GM19468 (cell line): ENCODE measurements around the gene KIAA0753.
"Not testable (repeated sequence)": the region's sequence is repeated elsewhere in the genome, so short reads cannot be mapped to it uniquely, and the experiment has no call there.

Source experiments
- ATAC-seq: cut with Tn5 transposase; IDR thresholded peaks from one replicate; pipeline ENCODE4 v1.9.1; 2021; ENCODE audit warnings: mild to moderate bottlenecking, moderate library complexity, moderate number of reproducible peaks; ENCODE audit not compliant: unreplicated experiment; ENCODE audit errors: extremely low read depth

KIAA0753 gene

DNA sequence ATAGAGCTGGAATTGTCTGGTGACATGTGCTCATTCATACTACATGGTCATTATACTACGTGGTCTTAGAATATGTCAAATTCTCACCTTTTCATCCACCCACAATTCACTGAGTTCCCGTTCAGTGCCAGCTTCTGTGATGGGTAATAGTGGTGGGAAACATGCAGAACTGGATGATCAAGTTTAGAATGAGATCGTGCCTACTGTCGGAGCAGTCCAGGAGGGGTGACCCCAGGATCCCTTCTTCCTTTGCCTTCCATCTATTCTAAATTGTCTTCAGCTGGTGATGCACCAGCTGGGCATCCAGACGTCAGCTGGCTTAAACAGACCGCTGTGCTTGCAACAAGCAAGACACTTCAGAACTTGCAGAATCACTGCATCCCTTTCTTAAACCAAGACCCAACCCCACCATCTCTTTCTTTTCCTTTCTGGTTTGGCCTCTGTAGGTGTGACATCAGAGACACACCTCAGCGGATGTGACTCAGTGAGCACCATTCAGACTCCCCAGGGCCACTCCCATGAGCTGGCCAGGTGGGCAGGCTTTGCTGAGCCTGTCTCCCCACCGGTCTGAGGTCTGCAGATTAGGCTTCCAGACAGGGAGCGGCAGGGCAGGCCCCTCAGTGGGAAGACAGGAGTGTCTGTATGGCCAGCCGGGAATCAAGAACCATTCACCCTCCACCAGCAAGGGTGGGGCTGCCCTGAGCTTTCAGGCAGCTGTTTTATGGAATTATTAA lies 29.1 kb upstream of the KIAA0753 start:
- ATAC-seq = no peak

DNA sequence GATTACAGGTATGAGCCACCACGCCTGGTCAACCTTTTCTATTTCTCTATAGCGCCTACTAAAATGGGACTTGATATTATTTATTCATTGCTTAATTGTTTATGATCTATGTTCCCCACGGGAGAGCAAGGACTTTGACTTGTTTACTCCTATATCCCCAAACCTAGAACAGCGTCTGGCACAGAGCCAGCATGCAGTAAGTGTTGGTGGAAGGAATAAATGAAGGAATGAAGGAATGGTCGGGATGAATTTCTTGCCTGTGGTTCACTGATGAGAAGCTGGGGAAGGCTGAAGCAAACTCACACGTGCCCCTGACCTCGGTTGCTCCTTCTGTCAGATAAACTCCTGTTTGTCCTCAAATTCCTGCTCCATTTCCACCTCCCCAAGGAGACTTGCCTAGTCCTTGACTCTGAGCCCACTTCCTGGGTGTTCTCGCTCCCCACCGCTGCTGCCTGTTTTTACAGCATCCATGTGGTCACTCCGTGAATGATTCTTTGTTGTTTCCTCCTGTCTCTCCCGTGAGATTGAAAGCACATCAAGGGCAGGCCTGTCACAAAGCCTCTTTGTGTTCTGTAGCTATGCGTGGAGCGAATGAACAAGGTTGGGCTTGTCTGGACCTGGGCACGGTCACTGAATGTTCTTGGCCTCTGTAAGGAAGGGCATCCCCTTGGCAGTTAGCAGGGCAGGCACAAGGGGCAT lies 28.4 kb upstream of the KIAA0753 start:
- ATAC-seq = no peak

DNA sequence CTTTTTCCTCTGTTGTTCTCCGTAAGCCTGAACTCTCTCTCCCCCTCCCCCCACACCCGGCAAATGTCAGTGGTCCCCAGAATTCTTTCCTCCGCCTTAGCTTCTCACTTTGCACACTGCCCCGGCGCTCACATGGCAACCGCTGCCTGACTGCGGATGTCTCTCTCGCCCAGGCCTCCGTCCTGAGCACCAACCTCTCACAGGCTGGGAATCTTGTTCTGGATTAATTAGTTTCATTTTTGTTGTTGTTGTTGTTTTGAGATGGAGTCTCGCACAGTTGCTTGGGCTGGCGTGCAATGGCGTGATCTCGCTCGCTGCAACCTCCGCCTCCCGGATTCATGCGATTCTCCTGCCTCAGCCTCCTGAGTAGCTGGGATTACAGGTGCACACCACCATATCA lies 27.7 kb upstream of the KIAA0753 start:
- no peak for ATAC-seq

DNA sequence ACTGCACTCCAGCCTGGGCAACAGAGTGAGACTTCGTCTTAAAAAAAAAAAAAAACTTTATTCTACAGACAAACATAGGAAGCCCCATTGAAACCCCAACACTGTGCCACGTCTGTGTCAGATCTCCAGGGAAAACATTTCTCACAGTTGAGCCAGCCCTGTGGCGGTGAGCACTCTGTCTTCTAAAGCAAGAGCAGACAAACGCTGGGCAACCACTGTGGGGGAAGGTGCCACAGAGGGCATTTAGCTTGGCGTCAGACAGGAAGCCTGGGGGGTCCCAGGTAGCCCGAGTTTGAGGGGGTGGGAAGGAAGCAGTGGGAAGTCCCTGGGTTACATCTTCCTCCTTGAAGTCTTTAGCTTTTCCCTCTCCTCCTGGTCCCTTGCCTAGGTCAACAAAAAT lies 27.0 kb upstream of the KIAA0753 start:
- no peak for ATAC-seq

DNA sequence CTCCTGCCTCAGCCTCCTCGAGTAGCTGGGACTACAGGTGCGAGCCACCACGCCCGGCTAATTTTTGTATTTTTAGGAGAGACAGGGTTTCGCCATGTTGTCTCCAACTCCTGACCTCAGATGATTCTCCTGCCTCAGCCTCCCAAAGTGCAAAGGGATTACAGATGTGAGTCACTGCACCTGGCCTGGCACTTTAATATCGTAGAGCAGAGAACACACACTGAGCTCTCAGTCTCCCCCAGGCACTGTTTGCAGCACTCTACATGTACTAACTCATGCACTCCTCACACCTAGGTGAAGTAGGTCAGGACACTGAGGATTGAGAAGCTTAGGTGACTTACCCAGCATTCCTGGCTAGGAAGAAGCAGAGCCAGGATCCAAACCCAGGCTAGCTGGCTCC lies 26.0 kb upstream of the KIAA0753 start:
- ATAC-seq = no peak

DNA sequence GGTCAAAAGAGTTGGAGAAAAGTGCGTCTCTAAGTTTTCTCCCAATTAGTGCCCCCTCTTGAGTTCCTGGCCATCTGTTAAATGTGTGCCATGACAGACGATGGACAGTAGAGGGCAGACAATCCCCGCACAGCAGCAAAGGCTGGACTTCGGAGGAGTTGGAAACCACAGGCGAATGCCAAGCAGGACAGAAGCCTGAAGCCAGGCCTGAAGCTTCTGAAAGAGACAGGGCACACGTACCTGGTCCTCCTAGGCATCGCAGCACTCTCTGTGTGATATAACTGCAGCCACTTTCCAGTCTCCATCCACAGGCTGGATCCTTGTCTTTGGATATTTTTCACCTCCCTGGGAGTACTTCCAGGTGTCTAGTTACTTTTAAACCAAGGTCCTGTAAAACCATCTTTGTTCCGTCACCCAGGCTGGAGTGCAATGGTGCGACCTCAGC lies 25.6 kb upstream of the KIAA0753 start:
- ATAC-seq = no peak

DNA sequence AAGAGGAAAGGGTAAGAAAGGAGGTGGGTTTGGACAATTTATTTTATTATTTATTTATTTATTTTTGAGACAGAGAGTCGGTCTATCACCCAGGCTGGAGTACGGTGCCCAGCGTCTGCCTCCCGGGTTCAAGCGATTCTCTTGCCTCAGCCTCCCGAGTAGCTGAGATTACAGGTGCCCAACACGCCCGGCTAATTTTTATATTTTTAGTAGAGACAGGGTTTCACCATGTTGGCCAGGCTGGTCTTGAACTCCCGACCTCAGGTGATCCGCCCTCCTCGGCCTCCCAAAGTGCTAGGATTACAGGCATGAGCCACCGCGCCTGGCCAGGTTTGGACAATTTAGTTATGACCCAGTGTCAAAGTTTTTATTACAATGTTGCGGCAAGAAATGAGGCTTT lies 22.7 kb upstream of the KIAA0753 start:
- ATAC-seq = not testable (repeated sequence)

DNA sequence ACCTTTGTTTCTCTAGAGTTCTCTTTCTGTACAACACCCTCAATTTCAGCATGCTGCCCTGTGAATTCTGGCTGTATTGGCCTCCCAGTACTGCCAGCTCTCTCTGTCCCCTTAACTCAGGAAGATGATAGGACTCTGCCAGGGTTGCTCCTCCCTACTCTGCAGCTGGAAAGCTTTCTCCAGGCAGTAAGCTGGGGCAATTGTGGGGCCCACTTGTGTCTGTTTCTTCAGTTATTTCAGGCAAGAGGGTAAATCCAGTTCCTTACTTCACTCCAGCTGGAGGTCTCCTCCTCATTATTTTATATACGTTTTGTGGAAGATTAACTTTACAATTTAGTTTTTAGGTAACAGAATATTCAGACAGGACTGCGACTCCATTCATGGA lies 20.9 kb upstream of the KIAA0753 start:
- no peak for ATAC-seq

DNA sequence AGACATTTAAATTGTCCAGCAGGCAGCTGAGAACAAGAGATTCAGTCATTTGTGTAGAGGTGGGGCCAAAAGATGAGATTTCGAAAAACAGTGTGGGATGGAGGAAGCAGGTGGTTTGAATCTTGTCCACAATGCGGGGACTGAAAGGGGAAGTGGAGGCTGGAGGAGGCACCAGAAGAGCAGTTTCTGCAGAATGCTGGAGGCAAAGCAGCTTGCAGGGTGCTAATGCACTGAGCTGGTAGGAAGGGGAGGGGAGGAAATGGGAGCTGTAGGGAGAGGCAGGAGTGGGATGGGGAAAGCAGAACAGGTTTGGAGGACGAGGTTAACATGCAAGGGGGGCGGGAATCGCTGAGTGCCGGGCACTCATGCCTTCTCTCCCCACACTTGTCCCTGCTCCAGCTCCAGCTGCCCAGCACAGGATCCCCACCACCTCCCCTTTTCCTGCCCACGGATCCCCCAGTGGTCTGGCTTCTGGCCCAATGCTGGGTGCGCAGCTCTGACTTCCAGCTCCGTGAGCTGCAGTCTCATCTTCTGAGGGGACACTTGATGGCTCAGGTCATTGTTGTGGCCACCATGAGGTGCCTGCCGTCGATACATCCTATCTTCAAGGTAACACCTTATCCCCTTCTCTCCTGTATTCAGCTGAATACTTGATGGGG lies 20.4 kb upstream of the KIAA0753 start:
- no peak for ATAC-seq

DNA sequence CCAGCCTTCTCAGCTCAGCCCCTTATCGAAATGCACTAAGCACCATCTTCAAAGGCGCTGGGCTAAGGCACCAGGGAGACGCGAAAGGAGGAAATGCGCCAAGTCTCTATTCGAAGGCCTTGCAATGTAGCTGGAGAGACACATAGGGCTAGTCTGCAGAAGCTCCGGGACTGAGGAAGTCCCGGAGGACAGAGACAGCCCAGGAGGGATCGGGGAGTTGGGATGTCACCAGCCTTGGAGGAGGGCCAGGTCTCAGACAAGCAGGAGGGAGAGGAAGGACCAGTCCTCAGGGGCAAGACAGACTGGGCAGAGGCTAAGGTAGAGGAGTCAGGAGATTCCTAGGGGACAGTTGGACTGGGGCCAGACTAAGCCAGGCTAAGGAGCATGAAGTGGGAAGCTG lies 19.6 kb upstream of the KIAA0753 start:
- no peak for ATAC-seq

DNA sequence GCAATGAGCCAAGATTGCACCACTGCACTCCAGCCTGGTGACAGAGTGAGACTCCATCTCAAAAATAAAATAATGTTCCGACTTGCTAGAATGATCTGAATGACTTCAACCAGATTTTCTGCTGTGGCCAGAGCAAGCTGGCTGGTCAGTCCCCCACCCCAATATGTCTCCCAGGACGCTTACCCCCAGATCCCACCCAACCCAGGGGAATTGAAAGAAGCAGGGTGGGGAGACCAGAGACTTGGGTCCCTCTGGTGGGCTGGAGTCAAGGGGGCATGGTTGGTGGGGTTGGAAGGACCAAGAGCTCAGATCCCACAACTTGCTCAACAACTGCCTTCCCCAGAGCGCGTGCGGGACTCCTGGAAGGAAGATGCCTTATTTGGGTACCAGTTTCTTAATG lies 17.9 kb upstream of the KIAA0753 start:
- not testable (repeated sequence) for ATAC-seq

DNA sequence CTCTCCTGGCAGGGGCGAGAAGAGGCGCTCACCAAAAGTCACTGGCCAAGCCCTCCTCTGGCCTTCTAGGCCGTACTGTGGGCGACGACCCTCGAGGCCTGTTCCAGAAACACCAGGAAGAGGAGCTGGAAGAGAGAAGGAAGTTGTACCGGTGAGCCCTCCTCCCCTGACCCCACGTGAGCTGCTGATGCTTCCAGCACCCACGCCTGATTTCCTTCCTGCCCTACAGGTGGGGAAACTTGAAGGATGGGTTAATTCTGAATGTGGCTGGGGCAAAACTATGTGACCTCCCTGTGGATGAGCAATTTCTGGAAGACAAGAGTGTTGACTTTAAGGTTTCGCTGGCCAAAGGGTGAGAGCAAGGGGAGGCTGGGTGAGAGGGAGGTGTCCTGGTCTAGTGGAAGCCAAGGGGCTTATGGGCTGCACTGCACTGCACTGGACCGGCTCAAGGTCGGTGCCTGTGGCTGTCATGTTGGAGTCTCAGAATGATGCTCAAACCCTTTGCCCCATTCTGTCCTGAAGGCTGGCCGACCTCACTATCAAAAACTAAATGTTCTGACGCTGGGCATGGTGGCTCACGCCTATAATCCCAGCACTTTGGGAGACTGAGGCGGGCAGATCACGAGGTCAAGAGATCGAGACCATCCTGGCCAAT lies 17.2 kb upstream of the KIAA0753 start:
- no peak for ATAC-seq

DNA sequence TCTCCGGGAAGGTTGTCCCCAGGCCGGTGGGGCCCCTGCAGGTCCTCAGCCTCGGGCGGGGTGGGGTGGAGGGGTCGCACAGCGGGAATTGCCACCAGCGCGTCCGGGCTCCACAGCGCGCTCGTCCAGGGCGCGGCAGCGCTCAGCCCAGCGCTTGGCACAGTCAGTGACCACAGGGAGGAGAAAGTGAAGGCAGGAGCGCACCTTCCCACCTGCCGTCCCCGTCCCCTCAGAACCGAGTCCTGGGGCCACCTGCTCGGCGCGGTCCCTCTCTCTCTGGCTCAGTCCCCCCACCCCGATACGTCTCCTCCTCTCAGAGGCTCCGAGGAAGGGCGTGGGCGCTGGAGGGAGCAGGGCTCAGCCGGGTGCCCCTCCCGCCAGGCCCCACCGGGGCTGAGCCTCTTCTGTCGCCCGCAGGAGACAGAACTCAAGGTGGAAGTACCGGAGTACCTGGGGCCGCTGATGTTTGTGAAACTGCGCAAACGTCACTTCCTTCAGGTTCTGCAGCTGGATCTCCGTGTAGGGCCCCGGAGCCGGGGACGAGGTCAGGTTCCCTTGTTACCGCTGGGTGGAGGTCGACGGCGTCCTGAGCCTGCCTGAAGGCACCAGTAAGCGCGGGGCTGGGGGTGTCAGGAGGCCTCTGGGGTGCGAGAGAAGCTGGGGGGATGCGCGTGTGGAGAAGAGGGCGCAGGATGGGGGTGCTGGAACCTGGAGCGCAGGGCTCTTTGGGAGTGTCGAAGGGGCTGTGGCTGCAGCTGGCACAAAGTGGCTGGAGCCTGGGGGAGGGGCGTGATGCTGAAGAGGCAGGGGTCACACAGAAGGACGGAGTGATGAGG lies 16.5 kb upstream of the KIAA0753 start:
- ATAC-seq = not testable (repeated sequence)

DNA sequence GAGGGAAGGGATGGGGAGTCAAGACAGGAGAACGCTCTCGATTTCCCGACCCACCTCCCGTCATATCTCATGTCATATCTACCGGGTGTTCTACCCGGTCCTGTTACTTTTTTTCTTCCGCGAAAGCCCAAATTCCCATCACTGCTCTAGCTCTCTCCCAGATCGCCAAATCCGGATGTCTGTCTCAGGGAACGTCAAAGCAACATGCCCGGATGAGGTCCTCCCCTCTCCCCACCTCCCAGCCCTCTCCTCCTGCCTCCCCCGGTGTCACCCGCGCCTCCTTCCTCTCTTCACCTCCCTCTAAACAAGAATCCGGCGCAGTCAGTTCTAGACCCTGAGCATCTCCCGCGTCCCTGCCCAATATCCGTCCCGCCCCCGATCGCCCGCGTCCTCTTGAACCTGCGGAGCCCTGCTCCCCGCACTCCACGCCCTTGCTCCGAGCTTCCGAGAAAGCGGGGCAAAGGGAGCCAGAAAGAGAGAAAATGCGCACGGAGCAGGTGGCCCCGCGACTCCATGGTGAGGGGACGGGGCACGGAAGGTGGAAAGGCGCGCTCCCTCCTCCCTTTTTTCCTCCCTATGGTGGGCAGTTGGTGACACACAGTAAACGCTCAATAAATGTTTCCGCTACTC lies 15.3 kb upstream of the KIAA0753 start:
- not testable (repeated sequence) for ATAC-seq

DNA sequence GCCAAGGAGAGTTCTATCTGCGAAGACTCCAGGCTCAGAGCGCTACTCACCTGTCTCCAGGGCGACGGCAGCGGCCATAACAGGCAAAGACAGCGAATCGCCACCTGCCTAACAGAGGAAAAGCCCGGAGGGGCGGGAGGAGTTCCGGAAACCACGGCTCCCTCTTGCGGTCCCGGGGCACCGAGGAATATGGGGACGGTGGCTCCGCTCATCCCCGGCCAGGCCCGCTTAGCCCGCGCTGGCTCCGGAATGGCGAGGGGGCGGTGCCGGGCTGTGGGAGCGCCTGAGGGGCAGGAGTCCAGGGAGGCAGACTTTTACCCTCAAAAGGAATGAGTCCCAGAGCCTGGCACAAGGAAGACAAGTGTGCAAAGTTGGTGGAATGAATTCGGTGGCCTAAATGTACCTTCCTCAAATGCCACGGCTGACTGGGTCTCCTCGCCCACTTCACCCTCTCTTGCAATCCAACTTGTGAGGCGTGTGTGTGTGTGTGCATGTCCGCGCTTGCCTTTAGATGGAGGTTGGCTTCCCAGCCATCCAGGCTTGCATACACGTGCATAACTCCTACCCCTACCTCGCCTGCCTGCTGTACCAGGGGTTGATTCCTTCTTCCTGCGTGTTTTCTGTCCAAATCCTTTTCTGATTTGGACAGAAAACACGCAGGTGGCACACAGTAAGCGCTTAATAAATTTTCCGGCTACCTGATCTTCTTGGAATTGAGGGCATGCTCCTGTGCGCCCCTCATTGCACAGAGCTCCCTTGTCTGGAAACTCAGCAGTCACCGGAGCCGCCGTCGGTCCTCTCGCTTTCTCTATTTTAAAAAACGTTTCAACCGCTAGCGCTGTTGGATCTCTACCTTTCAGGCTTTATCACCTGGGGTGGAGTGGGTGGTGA lies 14.6 kb upstream of the KIAA0753 start:
- no peak for ATAC-seq

DNA sequence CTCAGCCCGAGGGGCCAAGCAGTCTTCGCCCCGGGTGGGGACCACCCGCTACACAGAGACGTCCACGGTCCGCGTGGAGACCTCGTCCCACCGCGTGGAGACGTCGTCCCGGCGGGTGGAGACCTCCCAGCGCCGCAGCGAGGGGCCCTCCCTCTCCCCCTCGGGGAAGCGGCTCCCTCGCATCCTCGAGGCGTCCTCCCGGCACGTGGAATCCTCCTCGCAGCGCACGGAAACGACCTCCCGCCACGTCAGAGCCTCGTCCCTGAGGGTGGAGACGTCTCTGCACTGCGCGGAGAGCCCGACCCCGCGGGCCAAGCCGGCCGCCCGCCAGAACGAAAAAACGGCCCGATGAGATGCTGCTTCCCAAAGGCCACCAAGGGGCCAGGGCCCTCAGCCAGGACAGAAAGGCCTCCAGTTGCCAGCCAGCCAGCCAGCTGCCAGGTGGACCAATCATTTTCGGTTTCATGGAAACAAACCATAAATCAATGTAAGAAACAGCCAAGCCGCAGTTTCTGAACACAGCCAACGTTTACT lies 11.5 kb upstream of the KIAA0753 start:
- no peak for ATAC-seq

DNA sequence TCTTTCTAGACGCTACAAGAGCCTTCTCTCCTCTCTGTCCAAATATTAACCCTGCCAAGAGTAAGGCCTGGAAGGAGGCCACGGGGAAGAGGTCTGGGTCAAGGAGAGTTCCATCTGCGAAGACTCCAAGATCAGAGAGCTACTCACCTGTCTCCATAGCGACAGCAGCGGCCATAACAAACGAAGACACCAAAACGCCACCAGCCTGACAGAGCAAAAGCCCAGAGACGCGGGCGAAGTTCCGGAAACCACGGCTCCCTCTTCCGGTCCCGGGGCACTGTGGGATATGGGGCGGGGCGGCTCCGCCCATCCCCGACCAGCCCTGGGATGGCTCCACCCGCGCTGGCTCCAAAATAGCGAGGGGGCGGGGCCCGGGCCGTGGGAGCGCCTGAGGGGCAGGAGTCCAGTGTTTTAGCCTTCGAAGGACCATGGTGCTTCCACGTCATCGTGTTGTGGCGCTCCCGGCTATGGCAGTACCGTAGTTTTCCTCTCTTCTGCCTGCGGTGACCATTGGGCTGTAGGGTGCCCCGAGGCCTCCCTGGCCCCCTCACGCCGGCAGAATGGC lies 10.9 kb upstream of the KIAA0753 start, which contains the start of the genes C17orf100 and MED31:
TSS of gene C17orf100 (plus strand) at position 409 of the 565 bp plus-strand sequence. CDS start at position 561, 152 bp downstream.
TSS of gene MED31 (minus strand) at position 252 of the 565 bp plus-strand sequence. CDS start at position 175, 77 bp downstream.
- peak; percentile 78 for ATAC-seq

DNA sequence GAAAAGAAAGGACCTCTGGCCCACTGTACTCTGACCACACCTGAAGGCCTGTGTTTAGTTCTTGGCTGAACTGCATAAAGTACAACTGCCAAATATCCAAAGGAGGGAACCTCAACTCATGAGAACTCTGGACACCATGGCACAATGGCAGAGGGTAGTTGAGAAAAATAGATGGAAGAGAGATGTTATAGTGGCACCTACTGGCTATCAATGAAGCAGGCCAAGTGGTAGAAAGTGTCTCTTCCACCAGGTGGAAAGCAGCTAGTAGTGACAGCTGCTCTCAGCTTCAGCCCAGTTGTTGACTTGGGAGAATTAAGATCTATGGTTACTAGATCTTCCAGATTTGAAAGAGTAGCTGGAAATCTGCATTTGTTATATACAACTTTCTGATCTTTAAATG lies 7.7 kb upstream of the KIAA0753 start:
- ATAC-seq = no peak
